GM20431 (cell line): ENCODE results near the gene OR6C65.
"Not testable (repeated sequence)": the region's sequence is repeated elsewhere in the genome, so short reads cannot be mapped to it uniquely, and the experiment has no call there.

Source experiments
- in situ Hi-C: fragments of 300-500 bp; cut with MseI, MboI; formaldehyde crosslinking; loops from one replicate; pipeline ENCODE4 v1.15.0; 2020; ENCODE audit warnings: low sequenced_read_pairs; ENCODE audit not compliant: unreplicated experiment

Gene OR6C65

GRCh38 chr12:55400229-55400628 lies at the start of gene OR6C65:
Gene OR6C65, plus strand, starts transcription at chr12:55400529. Its CDS starts 0 bp downstream, at chr12:55400529.
- in situ Hi-C loops: no loop called here

DNA sequence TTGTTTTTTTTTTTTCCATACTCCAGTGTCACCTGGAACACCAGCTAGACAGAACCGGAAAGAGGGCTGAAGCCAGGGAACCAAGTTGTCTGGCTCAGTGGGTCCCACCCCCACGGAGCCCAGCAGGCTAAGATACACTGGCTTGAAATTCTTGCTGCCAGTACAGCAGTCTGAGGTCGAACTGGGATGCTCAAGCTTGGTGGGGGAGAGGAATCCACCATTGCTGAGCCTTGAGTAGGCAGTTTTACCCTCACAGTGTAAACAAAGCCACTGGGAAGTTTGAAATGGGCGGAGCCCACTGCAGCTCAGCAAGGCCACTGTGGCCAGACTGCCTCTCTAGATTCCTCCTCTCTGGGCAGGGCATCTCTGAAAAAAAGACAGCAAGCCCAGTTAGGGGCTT lies 45.0 kb upstream of the OR6C65 start:
- in situ Hi-C loops: not testable (repeated sequence)

DNA sequence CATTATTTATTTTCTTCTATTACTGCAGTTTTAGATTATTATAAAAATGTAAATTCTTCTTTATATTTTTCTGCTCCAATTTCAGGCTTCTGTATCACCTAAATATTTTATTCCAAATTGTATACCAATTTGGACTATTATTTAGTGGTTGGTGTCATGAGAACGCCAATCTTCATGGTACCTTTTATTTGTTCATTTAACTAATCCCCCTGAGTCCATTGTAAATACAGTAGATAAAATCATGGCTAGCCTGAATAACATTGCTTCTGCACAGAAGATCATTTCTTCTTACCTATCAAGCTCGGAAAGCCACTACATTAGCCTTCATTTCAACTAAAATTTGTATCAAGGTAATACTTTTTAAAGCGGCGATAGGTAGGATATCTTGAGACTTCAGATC lies 37.7 kb upstream of the OR6C65 start, which contains the start of gene OR6C75:
Gene OR6C75 (plus strand): TSS at position 301 of the 400 bp plus-strand sequence. CDS start 2,136 bp downstream, outside the sequence.
- in situ Hi-C loops: no loop called here

- in situ Hi-C loops: no loop called here
Measured at GRCh38 chr12:55365086-55365485, 35.2 kb upstream of the OR6C65 start.

- in situ Hi-C loops: no loop called here
Measured at GRCh38 chr12:55372521-55372920, 27.8 kb upstream of the OR6C65 start.

DNA sequence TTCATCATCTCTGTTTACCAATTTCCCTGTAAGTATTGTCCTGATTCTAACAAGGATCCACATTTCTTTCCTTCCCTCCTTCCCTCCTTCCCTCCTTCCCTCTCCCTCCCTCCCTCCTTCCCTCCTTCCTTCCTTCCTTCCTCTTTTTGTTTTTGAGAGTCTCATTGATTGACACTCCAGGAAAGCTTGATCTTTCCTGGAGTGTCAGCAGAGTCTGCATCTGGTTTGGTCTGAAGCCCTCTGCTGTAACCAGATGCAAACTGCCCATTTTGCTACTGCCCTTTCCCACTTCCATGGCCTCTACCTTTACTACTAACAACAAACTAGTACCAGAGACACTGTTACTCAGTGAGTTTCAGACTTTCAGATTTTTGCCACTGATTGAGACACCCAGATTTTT lies 14.4 kb upstream of the OR6C65 start:
- in situ Hi-C loops: no loop called here

DNA sequence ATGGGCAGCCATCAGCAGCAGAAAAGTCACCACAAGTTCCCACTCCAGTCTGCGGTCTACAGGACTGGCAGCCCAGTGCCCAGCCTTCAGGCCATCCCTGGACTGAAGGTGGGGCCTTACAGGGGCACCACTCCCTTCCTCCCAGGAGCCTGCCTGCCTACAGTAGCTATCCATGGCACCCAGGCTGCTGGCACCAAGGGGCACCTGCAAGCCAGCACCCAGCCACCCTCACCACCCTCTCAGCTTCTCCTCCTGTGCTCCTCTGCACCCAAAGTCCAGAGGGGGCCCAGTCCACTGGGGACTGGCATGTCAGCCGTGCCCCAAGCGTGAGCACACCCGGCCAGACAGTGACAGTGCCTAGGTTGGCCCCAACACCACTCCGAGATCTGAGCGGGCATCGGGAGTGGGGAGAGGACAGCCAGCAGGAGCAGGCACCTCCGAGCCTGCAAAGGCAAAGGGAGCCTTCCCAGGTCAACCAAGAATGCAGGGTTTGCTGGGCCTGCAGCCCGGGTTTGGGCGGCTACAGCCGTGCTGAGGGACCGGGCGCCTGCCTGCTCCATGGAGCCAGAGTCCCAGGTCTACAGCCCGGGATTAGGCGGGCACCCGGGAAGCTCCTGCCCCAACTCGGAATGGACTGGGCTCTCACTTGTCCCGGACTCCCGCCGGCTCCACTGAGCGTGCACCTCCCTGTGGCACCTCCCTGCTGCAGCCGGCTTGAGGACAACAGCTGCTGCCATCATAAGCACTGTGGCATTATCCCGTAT lies 8.1 kb upstream of the OR6C65 start:
- in situ Hi-C loops: no loop called here

DNA sequence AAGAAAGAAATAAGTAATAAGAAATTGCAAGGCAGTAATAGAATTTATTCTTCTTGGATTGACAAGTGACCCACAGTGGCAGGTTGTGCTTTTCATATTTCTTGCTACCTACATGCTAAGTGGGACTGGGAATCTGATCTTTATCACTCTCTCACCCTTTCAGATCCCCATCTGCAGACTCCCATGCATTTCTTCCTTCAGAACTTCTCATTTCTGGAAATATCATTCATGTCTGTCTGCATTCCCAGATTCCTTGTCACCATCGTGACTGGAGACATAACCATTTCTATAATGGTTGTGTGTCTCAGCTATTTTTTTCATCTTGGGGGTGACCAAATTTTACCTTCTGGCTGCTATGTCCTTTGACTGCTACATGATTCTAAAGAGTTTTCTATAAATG lies 4.0 kb upstream of the OR6C65 start:
- in situ Hi-C loops: no loop called here

GRCh38 chr12:55407866-55408265 lies 7.5 kb downstream of the OR6C65 start:
- in situ Hi-C loops: no loop called here

- in situ Hi-C loops: not testable (repeated sequence)
Measured at GRCh38 chr12:55409133-55409532, 8.8 kb downstream of the OR6C65 start.

- in situ Hi-C loops: not testable (repeated sequence)
Measured at GRCh38 chr12:55412138-55412537, 11.8 kb downstream of the OR6C65 start.

DNA sequence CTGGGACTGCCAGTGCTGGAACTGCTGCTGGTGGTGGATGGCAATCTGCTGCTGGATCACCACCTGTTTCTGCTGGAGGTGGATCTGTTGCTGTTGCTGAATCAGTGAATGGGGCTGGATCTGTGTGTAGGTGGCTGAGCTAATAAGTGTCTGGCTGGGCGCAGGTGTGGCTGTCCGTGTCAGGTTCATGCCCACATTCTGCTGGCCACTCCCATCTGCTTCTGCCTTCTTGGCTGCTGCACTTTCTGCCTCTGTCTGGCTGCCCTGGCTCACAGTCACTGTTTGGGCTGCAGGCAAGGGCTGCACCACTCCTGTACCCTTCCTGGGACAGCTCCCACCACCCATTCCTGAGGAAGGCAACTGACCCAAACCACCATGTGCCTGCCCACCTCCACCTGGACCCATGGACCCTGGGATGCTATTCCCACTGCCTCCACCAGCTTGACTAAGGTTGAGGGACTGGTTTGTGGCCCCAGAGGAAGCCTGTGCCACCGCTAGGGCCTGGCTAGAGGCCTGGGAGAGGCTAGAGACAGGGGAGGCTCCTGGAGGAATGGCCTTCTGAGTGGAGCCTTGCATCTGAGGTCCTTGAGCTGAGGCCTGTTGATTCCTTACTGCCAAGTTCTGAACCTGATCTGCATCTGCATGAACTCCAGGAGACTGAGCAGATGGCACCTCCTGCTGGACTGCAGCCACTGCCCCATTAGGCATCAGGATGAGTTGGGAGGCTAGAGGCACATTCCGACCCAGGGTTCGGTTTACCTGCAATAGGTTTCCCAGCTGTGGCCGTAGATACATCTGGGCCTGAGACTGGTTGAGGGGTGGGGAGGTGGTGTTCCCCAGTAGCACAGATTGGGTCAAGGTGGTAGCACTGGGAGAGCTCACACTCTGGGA lies 13.4 kb downstream of the OR6C65 start:
- in situ Hi-C loops: not testable (repeated sequence)

DNA sequence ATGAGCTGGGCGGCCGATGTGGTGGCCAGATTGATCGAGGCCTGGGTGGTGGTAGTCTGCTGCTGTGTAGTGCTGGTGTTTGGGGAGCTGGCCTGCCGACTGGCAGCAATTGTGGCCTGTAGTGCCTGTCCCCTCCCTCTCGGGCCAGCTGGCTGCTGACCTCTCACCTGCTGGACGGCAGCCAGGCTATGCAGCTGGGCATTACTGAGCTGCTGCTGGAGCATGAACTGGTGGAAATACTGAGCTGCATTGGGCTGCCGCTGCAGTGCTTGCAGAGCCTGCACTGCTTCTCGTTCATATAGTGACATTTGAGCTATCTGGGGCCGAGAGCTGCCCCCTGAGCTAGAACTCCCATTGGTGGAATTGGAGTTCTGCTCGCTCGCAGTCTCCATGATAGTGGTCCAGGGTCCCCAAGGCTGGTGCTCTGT lies 14.1 kb downstream of the OR6C65 start:
- in situ Hi-C loops: not testable (repeated sequence)

DNA sequence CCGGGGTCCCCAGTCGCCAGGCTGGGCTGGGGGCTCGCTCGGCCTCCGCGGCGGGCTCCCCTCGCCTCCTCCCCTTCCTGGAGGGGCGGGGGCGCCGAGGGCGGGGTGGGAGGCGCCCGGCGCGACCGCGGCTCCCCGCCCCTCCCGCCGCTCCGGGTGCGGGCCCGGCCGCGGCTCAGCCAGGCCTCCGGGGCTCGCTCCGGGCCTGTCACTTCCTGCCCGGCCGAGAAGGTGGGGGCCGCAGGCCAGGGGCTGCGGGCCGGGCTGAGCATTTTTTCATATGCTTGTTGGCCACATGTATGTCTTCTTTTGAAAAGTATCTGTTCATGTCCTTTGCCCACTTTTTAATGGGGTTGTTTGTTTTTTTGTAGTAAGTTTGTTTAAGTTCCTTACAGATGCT lies 14.6 kb downstream of the OR6C65 start:
- in situ Hi-C loops: not testable (repeated sequence)

DNA sequence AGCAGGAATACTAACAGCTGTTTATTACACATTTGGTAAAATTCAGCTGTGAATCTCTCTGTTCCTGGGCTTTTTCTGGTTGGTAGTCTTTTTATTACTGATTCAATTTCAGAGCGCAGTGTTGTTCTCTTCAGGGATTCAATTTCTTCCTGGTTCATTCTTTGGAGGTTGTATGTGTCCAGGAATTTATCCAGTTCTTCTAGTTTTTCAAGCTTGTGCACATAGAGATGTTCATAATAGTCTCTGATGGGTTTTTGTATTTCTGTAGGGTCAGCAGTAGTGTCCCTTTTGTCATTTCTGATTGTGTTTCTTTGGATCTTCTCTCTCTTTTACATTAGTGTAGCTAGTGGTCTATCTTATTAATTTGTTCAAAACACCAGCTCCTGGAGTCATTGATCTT lies 16.6 kb downstream of the OR6C65 start:
- in situ Hi-C loops: no loop called here

DNA sequence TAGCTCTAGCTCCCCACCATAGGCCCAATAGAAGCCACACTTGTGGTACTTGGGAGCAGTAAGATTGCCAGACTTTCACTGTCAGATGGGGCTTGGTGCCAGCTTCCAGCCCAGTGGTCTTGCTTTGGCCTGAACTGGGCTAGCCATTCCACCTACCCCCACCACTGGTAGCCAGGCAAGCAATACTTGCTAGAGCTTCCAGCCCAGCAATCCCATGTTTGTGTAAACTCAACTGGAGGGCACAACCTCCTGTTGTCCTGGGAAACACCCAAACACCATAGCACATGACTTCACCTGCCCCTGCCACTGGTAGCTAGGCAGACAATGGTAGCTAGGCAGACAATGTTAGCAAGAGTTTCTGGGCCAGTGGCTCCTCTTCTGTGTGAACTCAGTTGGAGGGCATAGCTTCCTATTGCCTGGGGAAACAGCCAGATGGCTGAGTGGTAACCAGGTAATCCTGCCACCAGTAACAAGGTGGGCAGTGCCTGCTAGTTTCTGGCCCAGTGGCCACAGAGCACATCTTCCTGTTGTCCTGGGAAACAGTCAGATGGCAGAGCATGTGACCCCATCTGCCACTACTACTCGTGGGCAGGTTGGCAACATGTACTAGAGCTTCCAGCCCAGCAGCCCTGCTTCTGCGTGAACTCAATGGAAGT lies 20.1 kb downstream of the OR6C65 start:
- in situ Hi-C loops: no loop called here

GRCh38 chr12:55425954-55426353 lies 25.6 kb downstream of the OR6C65 start, which contains the start of gene OR6C76:
Gene OR6C76, plus strand, starts transcription at chr12:55426254. Its CDS starts 0 bp downstream, at chr12:55426254.
- in situ Hi-C loops: no loop called here

- in situ Hi-C loops: no loop called here
Measured at GRCh38 chr12:55428331-55429243, 28.3 kb downstream of the OR6C65 start.

DNA sequence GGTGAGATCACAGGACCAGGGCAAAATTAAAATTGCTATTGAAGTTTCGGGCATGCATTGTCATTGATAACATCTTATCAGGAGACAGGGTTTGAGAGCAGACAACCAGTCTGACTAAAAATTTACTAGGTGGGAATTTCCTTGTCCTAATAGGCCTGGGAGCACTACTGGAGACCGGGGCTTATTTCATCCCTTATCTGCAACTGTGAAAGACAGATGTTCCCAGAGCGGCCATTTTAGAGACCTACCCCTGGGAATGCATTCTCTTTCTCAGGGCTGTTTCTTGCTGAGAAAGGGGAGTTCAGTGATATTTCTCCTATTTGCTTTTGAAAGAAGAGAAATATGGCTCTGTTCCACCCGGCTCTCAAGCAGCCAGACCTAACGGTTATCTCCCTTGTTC lies 40.9 kb downstream of the OR6C65 start:
- in situ Hi-C loops: not testable (repeated sequence)
